AG08396 (cell line): ENCODE results near the gene SAMD10.
A peak's percentile ranks its signal among the peaks of the same experiment; 100 is the strongest.
"Not testable (repeated sequence)": the region's sequence is repeated elsewhere in the genome, so short reads cannot be mapped to it uniquely, and the experiment has no call there.

Experiments
- DNase-seq: peaks from one replicate; pipeline ENCODE4 v3.0.0; 2012; ENCODE audit warnings: low spot score, mixed read lengths

SAMD10 gene

DNA sequence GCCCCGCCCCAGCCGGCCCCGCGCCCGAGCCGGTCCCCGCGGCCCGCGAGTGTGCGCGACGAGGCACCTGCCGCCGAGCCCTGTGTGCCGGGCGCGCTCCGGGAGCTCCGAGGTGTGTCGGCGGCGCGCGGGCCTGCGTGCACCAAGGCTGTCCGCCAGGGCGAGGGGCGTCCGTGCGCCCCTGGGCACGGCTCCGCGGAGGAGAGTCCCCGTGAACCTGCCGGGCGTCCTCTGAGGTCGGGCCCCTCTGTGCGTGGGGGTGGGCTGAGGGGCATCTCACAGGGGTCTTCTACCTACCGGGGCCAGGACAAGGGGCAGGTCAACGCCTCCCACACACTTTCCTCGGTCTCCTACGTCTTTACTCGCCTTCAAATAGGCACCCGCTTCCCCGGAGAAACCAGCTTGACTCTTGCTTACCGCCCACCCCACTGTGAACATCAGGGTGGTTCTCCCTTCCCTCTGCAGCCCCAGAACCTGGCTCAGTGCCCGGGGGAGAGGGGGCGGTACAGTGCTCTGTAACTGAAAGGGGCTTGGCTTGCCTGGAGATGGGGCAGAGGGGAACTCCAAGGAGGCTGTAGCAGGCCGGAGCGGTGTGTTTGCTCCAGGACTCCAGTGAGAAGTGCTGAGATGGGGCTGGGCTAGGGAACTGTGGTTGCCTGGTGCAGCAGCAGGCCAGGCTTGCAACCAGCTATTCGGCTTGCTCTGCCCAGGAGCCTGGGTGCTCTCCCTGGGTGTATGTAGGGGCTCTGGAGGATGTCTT is at the start of gene SAMD10:
Gene SAMD10, minus strand, starts transcription at position 86 of the 760 bp plus-strand sequence. CDS start 175 bp downstream, outside the sequence.
- peak; percentile 48 for DNase-seq

- DNase-seq: no peak
These were observed 48.7 kb upstream of the SAMD10 start for GRCh38 chr20:64027981-64028685.

DNA sequence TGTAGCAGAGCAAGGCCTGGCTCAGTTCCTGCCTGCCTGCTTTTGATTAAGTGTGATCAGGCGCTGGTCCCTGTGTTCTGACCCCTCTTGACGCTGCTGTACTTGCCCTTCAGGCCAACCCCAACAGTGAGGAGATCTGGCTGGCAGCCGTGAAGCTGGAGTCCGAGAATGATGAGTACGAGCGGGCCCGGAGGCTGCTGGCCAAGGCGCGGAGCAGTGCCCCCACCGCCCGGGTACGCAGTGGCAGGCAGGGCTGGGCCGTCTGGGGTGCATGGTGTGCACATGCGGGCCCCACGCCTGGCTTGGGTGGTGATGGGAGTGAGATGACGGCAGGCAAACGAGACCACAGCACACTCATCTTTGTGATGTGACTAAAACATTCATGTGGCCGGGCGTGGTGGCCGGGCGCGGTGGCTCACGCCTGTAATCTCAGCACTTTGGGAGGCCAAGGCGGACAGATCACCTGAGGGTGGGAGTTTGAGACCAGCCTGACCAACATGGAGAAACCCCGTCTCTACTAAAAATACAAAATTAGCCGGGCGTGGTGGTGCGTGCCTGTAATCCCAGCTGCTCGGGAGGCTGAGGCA is 46.5 kb upstream of the SAMD10 start:
- DNase-seq: no peak

- no peak for DNase-seq
These were observed 45.8 kb upstream of the SAMD10 start for GRCh38 chr20:64025101-64025825.

DNA sequence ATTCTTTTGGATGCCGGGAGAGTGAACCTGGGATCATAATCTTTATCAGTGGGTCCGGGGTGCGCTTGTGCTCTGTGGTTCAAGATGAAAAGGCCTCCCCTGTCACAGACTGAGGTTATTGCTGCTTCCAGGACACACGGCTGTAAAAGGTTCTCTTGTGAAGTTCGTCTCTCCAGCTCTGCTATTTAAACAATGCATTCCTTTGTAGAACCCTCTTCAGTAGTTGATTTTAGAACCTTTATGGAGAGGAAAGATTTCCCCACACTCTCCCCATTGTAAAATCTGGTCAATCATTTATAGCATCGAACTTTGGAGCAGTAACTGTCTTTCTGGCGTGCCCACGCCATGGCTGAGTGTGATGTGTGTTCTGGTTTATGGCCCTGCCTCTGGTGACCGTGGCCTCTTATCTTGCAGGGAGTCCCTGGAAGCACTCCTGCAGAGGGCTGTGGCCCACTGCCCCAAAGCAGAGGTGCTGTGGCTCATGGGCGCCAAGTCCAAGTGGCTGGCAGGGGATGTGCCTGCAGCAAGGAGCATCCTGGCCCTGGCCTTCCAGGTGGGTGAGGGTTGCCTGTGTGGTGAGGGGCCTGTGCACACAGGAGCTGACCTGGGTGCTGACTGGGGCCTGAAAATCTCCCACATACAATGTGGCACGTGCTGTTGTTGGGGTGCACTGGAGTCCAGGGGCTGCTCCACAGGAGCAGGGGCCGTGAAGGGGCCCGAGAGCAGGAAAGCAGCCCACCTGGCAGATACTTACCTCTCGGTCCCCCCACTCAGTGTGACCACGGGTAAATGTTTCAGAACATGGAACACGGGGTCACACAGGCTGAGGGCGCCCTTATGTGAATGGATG is 44.9 kb upstream of the SAMD10 start:
- DNase-seq: no peak

DNA sequence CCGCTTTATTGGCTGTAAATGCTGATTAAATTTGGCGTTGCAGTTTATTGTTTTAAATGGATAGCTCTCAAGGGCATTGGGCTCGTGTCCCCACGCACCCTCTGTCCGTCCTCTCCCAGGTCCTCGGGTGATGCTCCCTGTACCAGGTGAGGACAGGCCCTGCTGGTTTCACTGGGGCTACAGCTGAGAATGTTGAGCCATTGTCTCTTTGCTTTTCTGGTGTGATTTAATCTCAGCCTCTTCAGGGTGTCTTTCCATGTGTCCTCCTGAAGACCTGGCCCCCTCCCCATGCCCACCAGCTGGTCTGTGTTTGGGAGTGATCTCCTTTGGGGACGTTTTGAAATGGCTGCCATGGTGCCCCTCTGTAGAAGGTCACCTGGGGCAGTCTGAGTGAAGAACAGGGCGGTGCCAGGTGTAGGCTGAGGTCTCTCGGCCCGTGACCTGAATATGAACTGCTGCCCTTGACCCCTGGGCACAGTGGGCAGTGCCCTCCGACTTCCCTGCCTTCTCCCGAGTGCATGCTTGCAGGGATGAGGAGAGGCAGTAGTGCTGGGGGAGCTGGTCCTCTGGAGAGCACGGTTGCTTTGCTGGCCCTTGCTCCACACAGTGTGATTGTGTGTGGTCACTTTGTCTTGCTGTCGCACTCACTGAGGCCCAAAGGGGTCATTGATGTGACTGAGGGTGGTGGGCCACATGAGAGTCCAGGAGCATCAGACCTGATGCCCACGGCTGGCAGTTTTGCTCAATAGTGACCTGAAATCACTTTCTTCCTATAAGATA is 44.1 kb upstream of the SAMD10 start:
- DNase-seq: no peak

DNA sequence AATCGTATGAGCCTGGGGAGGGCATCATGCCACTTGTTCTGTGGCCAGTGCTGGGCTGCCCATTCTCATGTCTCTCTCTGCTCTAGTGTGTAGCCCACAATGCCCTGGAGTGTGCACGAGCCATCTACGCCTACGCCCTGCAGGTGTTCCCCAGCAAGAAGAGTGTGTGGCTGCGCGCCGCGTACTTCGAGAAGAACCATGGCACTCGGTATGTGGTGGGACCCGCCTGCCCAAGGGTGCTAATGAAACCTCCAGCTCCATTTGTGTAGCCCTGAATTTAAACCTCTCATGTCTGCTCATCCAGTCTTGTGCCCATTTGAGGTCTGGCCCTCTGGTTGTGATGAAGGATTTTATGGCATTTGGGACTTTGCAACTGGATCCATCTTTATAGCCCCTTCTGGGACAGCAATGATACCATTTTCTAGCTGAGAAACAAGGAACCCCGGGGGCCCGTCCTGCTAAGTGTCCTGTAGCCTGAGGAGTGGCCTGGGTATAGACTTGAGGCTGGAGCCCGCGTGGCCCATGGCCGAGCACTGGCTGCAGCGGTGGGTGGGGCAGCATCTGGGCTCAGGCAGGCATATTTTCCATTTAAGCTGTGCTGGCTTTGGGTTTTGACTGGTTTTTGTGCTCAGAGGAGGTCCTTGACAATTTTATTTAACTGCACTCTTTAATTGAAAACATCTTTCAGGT is 43.4 kb upstream of the SAMD10 start:
- no peak for DNase-seq

DNA sequence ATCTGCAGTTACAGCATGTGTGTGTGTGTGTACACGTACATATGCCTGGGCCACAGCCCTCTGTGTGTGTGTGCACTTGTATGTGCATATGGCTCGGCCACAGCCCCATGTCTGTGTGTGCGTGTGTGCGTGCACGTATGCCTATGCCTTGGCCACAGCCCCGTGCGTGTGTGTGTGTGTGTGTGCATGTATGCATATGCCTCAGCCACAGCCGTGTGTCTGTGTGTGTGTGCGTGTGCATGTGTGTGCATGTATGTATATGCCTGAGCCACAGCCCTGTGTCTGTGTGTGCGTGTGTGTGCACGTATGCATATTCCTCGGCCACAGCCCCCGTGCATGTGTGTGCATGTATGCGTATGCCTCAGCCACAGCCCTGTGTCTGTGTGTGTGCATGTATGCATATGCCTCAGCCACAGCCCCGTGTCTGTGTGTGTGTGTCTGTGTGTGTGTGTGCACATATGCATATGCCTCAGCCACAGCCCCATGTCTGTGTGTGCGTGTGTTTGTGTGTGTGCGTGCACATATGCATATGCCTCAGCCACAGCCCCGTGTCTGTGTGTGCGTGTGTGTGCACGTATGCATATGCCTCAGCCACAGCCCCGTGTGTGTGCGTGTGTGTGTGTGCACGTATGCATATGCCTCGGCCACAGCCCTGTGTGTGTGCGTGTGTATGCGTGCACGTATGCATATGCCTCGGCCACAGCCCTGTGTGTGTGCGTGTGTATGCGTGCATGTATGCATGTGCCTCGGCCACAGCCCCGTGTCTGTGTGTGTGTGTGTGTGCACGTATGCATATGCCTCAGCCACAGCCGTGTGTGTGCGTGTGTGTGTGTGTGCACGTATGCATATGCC is 41.9 kb upstream of the SAMD10 start:
- no peak for DNase-seq

GRCh38 chr20:64015635-64016034 is 36.2 kb upstream of the SAMD10 start:
- DNase-seq: no peak

GRCh38 chr20:64012385-64013154 is 33.1 kb upstream of the SAMD10 start:
- DNase-seq: not testable (repeated sequence)

GRCh38 chr20:64011366-64011779 is 31.9 kb upstream of the SAMD10 start:
- DNase-seq: no peak

- DNase-seq: no peak
These were observed 31.3 kb upstream of the SAMD10 start for GRCh38 chr20:64010711-64011237.

- DNase-seq: no peak
These were observed 30.5 kb upstream of the SAMD10 start for GRCh38 chr20:64009811-64010387.

DNA sequence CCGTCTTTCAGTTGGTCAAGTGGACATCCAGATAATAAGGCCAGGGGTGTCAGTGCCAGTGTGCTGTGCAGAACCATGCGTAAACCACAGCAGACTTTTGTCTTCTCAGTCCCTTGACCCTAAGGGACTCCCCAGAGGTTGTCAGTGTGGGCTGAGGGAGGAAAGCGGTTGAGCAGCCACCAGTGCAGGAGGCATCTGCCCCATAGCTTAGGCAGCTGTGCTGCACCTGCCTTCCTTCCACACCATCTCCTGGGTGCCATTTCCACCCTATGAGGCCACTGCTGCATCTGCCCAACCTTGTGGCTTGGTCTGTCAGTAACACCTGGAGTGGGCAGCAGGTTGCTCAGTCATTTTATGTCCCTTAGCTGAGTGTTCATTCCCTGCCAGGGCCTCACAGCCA is 27.5 kb upstream of the SAMD10 start:
- no peak for DNase-seq

GRCh38 chr20:64006490-64006889 is 27.0 kb upstream of the SAMD10 start:
- no peak for DNase-seq

DNA sequence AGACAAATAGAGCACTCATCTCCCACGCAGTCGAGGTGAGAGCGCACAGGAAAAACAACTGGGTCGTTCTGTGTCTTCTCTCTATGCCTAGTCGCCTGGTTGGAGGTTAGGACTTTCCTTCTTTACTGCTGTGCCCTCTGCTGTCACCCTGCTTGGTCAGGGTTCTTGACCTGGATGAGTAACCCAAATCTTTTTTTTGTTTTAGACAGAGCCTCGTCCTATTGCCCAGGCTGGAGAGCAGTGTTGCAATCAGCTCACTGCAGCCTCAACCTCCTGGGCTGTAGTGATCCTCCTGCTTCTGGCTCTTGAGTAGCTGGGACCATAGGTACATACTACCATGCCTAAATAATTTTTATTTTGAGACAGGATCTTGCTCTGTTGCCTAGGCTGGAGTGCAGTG is 26.0 kb upstream of the SAMD10 start:
- DNase-seq: no peak

DNA sequence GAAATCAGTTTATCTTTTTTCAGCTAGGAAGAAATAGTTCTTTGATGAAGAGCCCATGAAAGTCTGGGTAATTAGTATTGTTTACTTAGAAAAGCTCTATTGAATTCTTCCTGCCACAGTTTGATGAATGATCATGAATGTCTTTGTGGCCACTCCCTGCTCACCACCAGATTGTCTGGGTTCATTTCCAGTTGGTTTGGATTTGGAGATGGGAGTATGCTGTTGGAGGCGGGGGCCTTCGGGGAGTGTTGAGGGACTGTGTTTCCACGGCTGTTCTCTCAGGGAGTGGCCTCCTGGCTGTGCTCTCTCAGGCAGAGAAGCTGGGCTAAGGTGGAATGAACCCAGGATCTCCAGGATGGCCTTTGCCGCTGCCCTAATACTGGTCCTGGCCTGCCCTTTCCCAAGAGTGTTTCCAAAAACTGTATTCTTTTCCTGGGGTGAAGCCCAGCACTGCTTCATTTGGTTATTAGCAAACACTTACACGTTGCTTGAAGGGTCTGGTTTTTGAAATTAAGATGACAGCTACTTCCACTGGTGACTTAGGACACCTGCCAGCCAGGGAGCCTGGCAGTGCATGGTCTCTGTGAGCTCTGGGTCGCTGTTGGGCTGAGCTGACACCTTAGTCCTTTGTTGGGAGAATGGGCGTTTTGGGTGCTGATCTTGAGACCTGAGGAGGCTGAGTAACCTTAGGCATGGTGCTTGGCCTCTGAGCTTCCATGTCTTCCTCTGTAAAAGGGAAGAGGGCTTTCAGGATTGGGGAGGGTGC is 24.7 kb upstream of the SAMD10 start:
- no peak for DNase-seq
